H9 (cell line): ENCODE data around the gene NEK6. TPM values are rescaled to one million over a fixed set of nuclear protein-coding genes. Genes with fewer than 3 reads are reported as not detected.

Experiments used
- DNase-seq: peaks from one replicate; pipeline ENCODE4 v3.0.0-alpha.2; 2017
- H2AFZ ChIP-seq: one replicate; pipeline ENCODE4 v1.6.1; 2013; ENCODE audit warnings: mild to moderate bottlenecking, low read length, control low read depth, moderate library complexity
- H2AK5ac ChIP-seq: 2 replicates; pipeline ENCODE4 v1.6.1; 2013; ENCODE audit warnings: low read length, control low read depth, mixed read lengths; ENCODE audit not compliant: insufficient read length
- H2BK120ac ChIP-seq: one replicate; pipeline ENCODE4 v1.6.1; 2013; ENCODE audit warnings: low read depth, mild to moderate bottlenecking, low read length, control low read depth, inconsistent platforms; ENCODE audit not compliant: poor library complexity, severe bottlenecking
- H2BK12ac ChIP-seq: 2 replicates; pipeline ENCODE4 v1.6.1; 2013; ENCODE audit warnings: low read length, control low read depth, mixed read lengths, low read depth; ENCODE audit not compliant: insufficient read length
- H2BK15ac ChIP-seq: 2 replicates; pipeline ENCODE4 v1.6.1; 2013; ENCODE audit warnings: low read depth, low read length, control low read depth
- H2BK20ac ChIP-seq: one replicate; pipeline ENCODE4 v1.6.1; 2013; ENCODE audit warnings: low read depth, mild to moderate bottlenecking, low read length, control low read depth, inconsistent platforms; ENCODE audit not compliant: poor library complexity, severe bottlenecking
- H2BK5ac ChIP-seq: 2 replicates; pipeline ENCODE4 v1.6.1; 2013; ENCODE audit warnings: low read length, control low read depth, mixed read lengths; ENCODE audit not compliant: insufficient read length
- H3K14ac ChIP-seq: 2 replicates; pipeline ENCODE4 v1.6.1; 2013; ENCODE audit warnings: low read length, control low read depth; ENCODE audit not compliant: insufficient read depth
- H3K18ac ChIP-seq: 2 replicates; pipeline ENCODE4 v1.6.1; 2013; ENCODE audit warnings: low read depth, mild to moderate bottlenecking, mixed read lengths, low read length, control low read depth; ENCODE audit not compliant: insufficient read length
- H3K23ac ChIP-seq: 2 replicates; pipeline ENCODE4 v1.6.1; 2013; ENCODE audit warnings: low read length, control low read depth, mixed read lengths, low read depth; ENCODE audit not compliant: insufficient read length
- H3K23me2 ChIP-seq: 2 replicates; pipeline ENCODE4 v1.6.1; 2013; ENCODE audit warnings: low read depth, mild to moderate bottlenecking, mixed read lengths, low read length, control low read depth; ENCODE audit not compliant: insufficient read length, poor library complexity, severe bottlenecking
- H3K27ac ChIP-seq: 2 replicates; pipeline ENCODE4 v1.5.1; 2013; ENCODE audit warnings: low read length, control low read depth, mixed read lengths, low read depth; ENCODE audit not compliant: insufficient read length
- H3K27me3 ChIP-seq: 2 replicates; pipeline ENCODE4 v1.6.1; 2013; ENCODE audit warnings: low read length, control low read depth, inconsistent platforms; ENCODE audit not compliant: insufficient read depth
- H3K4ac ChIP-seq: 2 replicates; pipeline ENCODE4 v1.6.1; 2013; ENCODE audit warnings: low read depth, mild to moderate bottlenecking, control low read depth, inconsistent platforms, low read length, moderate library complexity
- H3K4me1 ChIP-seq: 2 replicates; pipeline ENCODE4 v1.6.1; 2013; ENCODE audit warnings: low read length, control low read depth, inconsistent platforms; ENCODE audit not compliant: insufficient read depth
- H3K4me2 ChIP-seq: 2 replicates; pipeline ENCODE4 v1.6.1; 2013; ENCODE audit warnings: low read length, control low read depth, mixed read lengths; ENCODE audit not compliant: insufficient read length, insufficient read depth
- H3K56ac ChIP-seq: 2 replicates; pipeline ENCODE4 v1.6.1; 2013; ENCODE audit warnings: low read depth, mild to moderate bottlenecking, mixed read lengths, low read length, control low read depth; ENCODE audit not compliant: insufficient read length
- H3K79me1 ChIP-seq: 2 replicates; pipeline ENCODE4 v1.6.1; 2013; ENCODE audit warnings: low read depth, mild to moderate bottlenecking, moderate library complexity, low read length, control low read depth, inconsistent platforms; ENCODE audit not compliant: insufficient read depth, poor library complexity, severe bottlenecking
- H3K79me2 ChIP-seq: 2 replicates; pipeline ENCODE4 v1.6.1; 2013; ENCODE audit warnings: low read length, control low read depth, inconsistent platforms; ENCODE audit not compliant: insufficient read depth
- H3K9ac ChIP-seq: 2 replicates; pipeline ENCODE4 v1.6.1; 2013; ENCODE audit warnings: low read length, control low read depth, mixed read lengths; ENCODE audit not compliant: insufficient read length; ENCODE audit errors: extremely low read depth
- H3K9me3 ChIP-seq: one replicate; pipeline ENCODE4 v1.6.1; 2013; ENCODE audit warnings: low read depth, low read length, inconsistent platforms; ENCODE audit not compliant: control insufficient read depth
- H3T11ph ChIP-seq: one replicate; pipeline ENCODE4 v1.6.1; 2013; ENCODE audit warnings: mild to moderate bottlenecking, low read length, control low read depth, inconsistent platforms
- H4K20me1 ChIP-seq: one replicate; pipeline ENCODE4 v1.6.1; 2013; ENCODE audit not compliant: control insufficient read depth, insufficient read length, insufficient read depth
- H4K5ac ChIP-seq: 2 replicates; pipeline ENCODE4 v1.6.1; 2013; ENCODE audit warnings: low read depth, mild to moderate bottlenecking, mixed read lengths, low read length, control low read depth; ENCODE audit not compliant: insufficient read length
- H4K8ac ChIP-seq: replicated peaks from 2 replicates; pipeline ENCODE4 v1.6.1; 2013; ENCODE audit warnings: low read length, control low read depth, mixed read lengths, low read depth; ENCODE audit not compliant: insufficient read length
- H4K91ac ChIP-seq: 2 replicates; pipeline ENCODE4 v1.6.1; 2013; ENCODE audit warnings: low read depth, mild to moderate bottlenecking, moderate library complexity, mixed read lengths, low read length, control low read depth; ENCODE audit not compliant: insufficient read length
- H3K27ac Mint-ChIP-seq, 3 experiments: 2 replicates in 2 of 3; 3 replicates in 1 of 3; pipeline ENCODE4 v1.8.0; 2020 to 2021; ENCODE audit warnings: mixed read lengths in 3 of 3, mild to moderate bottlenecking in 1 of 3, moderate library complexity in 1 of 3
- H3K27me3 Mint-ChIP-seq: 2 replicates; pipeline ENCODE4 v1.8.0; 2021; ENCODE audit warnings: low read depth, mild to moderate bottlenecking, moderate library complexity, mixed read lengths
- H3K36me3 Mint-ChIP-seq, 3 experiments: 2 replicates in 2 of 3; 3 replicates in 1 of 3; pipeline ENCODE4 v1.8.0; 2020 to 2021; ENCODE audit warnings: low read depth in 3 of 3, mixed read lengths in 3 of 3; ENCODE audit not compliant: insufficient read depth in 1 of 3
- H3K4me1 Mint-ChIP-seq, 2 experiments: 2 replicates each; pipeline ENCODE4 v1.8.0; 2020; ENCODE audit warnings: mixed read lengths in 2 of 2
- H3K4me3 Mint-ChIP-seq, 2 experiments: 2 replicates in 1 of 2; 3 replicates in 1 of 2; pipeline ENCODE4 v1.8.0; 2020 to 2021; ENCODE audit warnings: mild to moderate bottlenecking in 2 of 2, mixed read lengths in 2 of 2, moderate library complexity in 1 of 2
- H3K9me3 Mint-ChIP-seq, 2 experiments: 2 replicates in 1 of 2; 3 replicates in 1 of 2; pipeline ENCODE4 v1.8.0; 2020; ENCODE audit warnings: mild to moderate bottlenecking in 2 of 2, mixed read lengths in 2 of 2, moderate library complexity in 1 of 2
- WGBS: extraction: QIAGEN DNeasy Blood & Tissue Kit; methylation state at CpG from one replicate; pipeline ENCODE4 v1.1.7; 2013; ENCODE audit warnings: missing lambda C conversion rate, low lambda C conversion rate, mixed read lengths; ENCODE audit not compliant: insufficient read length; ENCODE audit errors: extremely low coverage; 5-methylcytosine and 5-hydroxymethylcytosine counted together
- total RNA-seq: library from RNA; stranded (reverse); gene quantifications from 2 replicates; pipeline ENCODE4 v1.2.1, GENCODE V29; 2021
- TF ChIP-seq, protein P1 (sequence below): fragments of 200-600 bp; sonication (generic); conservative IDR thresholded peaks from 3 replicates; pipeline ENCODE4 v1.8.0; 2021; ENCODE audit warnings: antibody characterized with exemption, mild to moderate bottlenecking

The NEK6 gene
- total RNA-seq, 1 experiment from 2014 or later, result 14.3 TPM

DNA sequence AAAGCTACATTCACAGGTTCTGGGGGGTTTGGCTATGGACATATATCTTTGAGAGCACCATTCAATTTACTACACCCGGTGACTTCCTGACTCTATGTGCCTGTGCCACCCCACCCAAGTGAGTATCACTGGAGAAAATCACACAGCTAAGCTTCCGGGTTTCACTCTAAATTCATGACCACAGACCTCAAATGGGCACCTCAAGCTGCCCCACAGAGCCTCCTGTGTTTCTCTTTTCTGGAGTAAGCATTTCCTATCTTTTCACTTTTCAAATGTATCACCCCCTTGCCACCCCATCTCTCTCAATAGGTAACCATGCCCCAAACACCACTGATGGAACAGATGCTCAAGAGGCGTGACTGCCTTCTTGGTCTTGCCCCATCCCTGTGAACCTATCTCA lies 49.2 kb upstream of the NEK6 start:
- H3K14ac ChIP-seq, result no peak overlapping the region
- H2AFZ ChIP-seq, result no peak overlapping the region
- TF ChIP-seq, protein P1, sequence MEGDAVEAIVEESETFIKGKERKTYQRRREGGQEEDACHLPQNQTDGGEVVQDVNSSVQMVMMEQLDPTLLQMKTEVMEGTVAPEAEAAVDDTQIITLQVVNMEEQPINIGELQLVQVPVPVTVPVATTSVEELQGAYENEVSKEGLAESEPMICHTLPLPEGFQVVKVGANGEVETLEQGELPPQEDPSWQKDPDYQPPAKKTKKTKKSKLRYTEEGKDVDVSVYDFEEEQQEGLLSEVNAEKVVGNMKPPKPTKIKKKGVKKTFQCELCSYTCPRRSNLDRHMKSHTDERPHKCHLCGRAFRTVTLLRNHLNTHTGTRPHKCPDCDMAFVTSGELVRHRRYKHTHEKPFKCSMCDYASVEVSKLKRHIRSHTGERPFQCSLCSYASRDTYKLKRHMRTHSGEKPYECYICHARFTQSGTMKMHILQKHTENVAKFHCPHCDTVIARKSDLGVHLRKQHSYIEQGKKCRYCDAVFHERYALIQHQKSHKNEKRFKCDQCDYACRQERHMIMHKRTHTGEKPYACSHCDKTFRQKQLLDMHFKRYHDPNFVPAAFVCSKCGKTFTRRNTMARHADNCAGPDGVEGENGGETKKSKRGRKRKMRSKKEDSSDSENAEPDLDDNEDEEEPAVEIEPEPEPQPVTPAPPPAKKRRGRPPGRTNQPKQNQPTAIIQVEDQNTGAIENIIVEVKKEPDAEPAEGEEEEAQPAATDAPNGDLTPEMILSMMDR, result no peak
- H3K23ac ChIP-seq, result no peak overlapping the region
- no peak overlapping the region for H2BK12ac ChIP-seq
- H2BK15ac ChIP-seq, result no peak overlapping the region
- H3K23me2 ChIP-seq, result no peaks in the 10 kb centered on the region
- no peaks in the 10 kb centered on the region for H3K79me1 ChIP-seq
- H3K4me3 Mint-ChIP-seq, result no peak overlapping the region
- H2AK5ac ChIP-seq, result no peak overlapping the region
- peaks cover 6% of the 10 kb centered on the region for H3K9me3 ChIP-seq
- H3K56ac ChIP-seq, result no peak overlapping the region
- no peak overlapping the region for H4K91ac ChIP-seq
- no peak overlapping the region for H4K5ac ChIP-seq
- H3T11ph ChIP-seq, result no peak overlapping the region
- H3K4me2 ChIP-seq, result no peak overlapping the region
- H3K27ac Mint-ChIP-seq, result no peak overlapping the region
- H3K4me1 ChIP-seq, result no peaks in the 10 kb centered on the region
- no peak overlapping the region for H4K8ac ChIP-seq
- H3K79me2 ChIP-seq, result no peaks in the 10 kb centered on the region
- H4K20me1 ChIP-seq, result no peaks in the 10 kb centered on the region
- H2BK5ac ChIP-seq, result no peak overlapping the region
- H3K27me3 Mint-ChIP-seq, result peaks cover 21% of the 10 kb centered on the region
- H3K36me3 Mint-ChIP-seq, result no peaks in the 10 kb centered on the region
- no peaks in the 10 kb centered on the region for H3K27me3 ChIP-seq
- no peak overlapping the region for H2BK20ac ChIP-seq
- no CpG with 5 or more reads among the region's 3 CpGs for WGBS
- no peak for DNase-seq
- no peak overlapping the region for H3K9ac ChIP-seq
- no peak overlapping the region for H2BK120ac ChIP-seq
- H3K9me3 Mint-ChIP-seq, result peaks cover 0 to 4% of the 10 kb centered on the region in 2 experiments; a peak in 1 of 5 replicates
- peaks cover 6 to 19% of the 10 kb centered on the region in 2 experiments; a peak in 3 of 4 replicates for H3K4me1 Mint-ChIP-seq
- H3K4ac ChIP-seq, result no peak overlapping the region
- H3K18ac ChIP-seq, result no peak overlapping the region
- no peak overlapping the region for H3K27ac ChIP-seq
